Gastrocnemius medialis (tissue), 4 donors: Measurements from ENCODE around the gene AP5B1. TPM values are rescaled to one million over a fixed set of nuclear protein-coding genes. Genes with fewer than 3 reads are reported as not detected.

Experiments used
- ATAC-seq, 2 donors: fragments of 150-250 bp; one replicate each; pipeline ENCODE4 v1.9.1; 2016
- DNase-seq, 2 donors: peaks; one replicate each; pipeline ENCODE4 v3.0.0-alpha.2; 2019
- H3K27ac ChIP-seq, 4 donors: fragments of 200-600 bp; sonication (generic); 1 replicate in 1 of 4; 2 replicates in 3 of 4; pipeline ENCODE4 v1.5.1; 2016 to 2018; ENCODE audit warnings: mild to moderate bottlenecking in 2 of 4, moderate library complexity in 1 of 4
- H3K27me3 ChIP-seq, 3 donors: fragments of 200-600 bp; sonication (generic) in 2 of 3; 1 replicate in 1 of 3; 2 replicates in 2 of 3; pipeline versions ENCODE4 v1.5.1 to v1.6.0; 2016 to 2019; ENCODE audit warnings: mild to moderate bottlenecking in 1 of 3, moderate library complexity in 1 of 3
- H3K36me3 ChIP-seq, 2 donors: fragments of 200-600 bp; sonication (generic) in 1 of 2; one replicate each; pipeline ENCODE4 v1.5.1; 2017 to 2018
- H3K4me1 ChIP-seq, 2 donors: fragments of 200-600 bp; sonication (generic) in 1 of 2; one replicate each; pipeline ENCODE4 v1.5.1; 2016 to 2017; ENCODE audit warnings: mild to moderate bottlenecking in 2 of 2
- H3K4me3 ChIP-seq, 4 donors: fragments of 200-600 bp; sonication (generic) in 3 of 4; 1 replicate in 1 of 4; 2 replicates in 3 of 4; pipeline ENCODE4 v1.5.1; 2016 to 2019; ENCODE audit warnings: mild to moderate bottlenecking in 2 of 4
- H3K9me3 ChIP-seq, 3 donors: fragments of 200-600 bp; sonication (generic) in 2 of 3; 1 replicate in 1 of 3; 2 replicates in 2 of 3; pipeline ENCODE4 v1.5.1; 2016 to 2019
- POLR2A ChIP-seq, 2 donors: fragments of 450-650 bp; IDR thresholded peaks; one replicate each; pipeline ENCODE4 v1.6.1; 2017; ENCODE audit warnings: antibody characterized with exemption in 2 of 2, mild to moderate bottlenecking in 2 of 2, moderate library complexity in 2 of 2
- in situ Hi-C, 4 donors: fragments of 200-750 bp; cut with MboI; loops; one replicate each; pipeline versions ENCODE4 v1.15.0 to v1.8.0; 2017; ENCODE audit warnings: low sequenced_read_pairs in 4 of 4
- intact Hi-C: fragments of 100-400 bp; cut with DNase I; formaldehyde crosslinking; loops from one replicate; pipeline ENCODE4 v1.15.1; 2023; ENCODE audit warnings: low total_unique reads
- total RNA-seq, 4 donors: library from RNA; depleted of rRNA; stranded (reverse); fragments of >200 nt; gene quantifications; one replicate each; pipeline versions ENCODE4 v1.1.0 to v1.2.3, GENCODE V29; 2016
- TF ChIP-seq, protein P1 (sequence below), 5 experiments: fragments of 450-650 bp in 3 of 5; fragments of 200-600 bp in 2 of 5; sonication (generic) in 2 of 5; IDR thresholded peaks in 4 of 5; conservative IDR thresholded peaks in 1 of 5; 1 replicate in 4 of 5; 2 replicates in 1 of 5; pipeline ENCODE4 v1.5.1; 2016 to 2019; ENCODE audit warnings: antibody characterized with exemption in 5 of 5, mild to moderate bottlenecking in 3 of 5, moderate library complexity in 3 of 5

The AP5B1 gene
- total RNA-seq, 4 donors from 2014 or later: 20.3 to 42.5 (median 29.7) TPM

DNA sequence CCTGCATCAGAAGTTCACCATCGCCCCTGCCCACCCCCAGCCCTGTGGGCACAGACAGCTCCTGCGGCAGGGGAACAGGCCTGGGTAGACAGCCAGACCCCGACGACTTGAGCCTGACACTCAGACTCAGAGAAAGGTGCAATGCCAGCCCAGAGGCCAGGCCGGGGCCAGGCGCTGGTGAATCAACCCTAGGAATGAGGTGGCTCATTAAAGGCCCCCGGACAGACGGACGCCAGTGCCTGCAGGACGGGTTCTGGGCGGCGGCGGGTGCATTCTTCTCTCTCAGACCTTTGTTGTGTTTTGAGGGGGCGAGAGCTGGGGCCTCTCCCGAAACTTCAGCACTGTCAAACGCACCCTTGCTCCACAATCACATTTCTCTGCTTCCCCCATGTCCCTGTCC, 11.7 kb upstream of the AP5B1 start:
- Histone ChIP-seq H3K27ac (no peak overlapping the region), H3K36me3 (no peaks in the 10 kb centered on the region), H3K27me3 (peaks cover 0 to 23% (median 16%) of the 10 kb centered on the region in 3 donors), H3K4me1 (peaks cover 4% of the 10 kb centered on the region in 2 donors), H3K4me3 (no peak overlapping the region), H3K9me3 (no peaks in the 10 kb centered on the region)
- TF ChIP-seq, protein P1, sequence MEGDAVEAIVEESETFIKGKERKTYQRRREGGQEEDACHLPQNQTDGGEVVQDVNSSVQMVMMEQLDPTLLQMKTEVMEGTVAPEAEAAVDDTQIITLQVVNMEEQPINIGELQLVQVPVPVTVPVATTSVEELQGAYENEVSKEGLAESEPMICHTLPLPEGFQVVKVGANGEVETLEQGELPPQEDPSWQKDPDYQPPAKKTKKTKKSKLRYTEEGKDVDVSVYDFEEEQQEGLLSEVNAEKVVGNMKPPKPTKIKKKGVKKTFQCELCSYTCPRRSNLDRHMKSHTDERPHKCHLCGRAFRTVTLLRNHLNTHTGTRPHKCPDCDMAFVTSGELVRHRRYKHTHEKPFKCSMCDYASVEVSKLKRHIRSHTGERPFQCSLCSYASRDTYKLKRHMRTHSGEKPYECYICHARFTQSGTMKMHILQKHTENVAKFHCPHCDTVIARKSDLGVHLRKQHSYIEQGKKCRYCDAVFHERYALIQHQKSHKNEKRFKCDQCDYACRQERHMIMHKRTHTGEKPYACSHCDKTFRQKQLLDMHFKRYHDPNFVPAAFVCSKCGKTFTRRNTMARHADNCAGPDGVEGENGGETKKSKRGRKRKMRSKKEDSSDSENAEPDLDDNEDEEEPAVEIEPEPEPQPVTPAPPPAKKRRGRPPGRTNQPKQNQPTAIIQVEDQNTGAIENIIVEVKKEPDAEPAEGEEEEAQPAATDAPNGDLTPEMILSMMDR (IDR thresholded peaks at IDR 0.05 in 4 of 5, conservative IDR thresholded peaks at IDR 0.05 in 1 of 5): no peak
- TF ChIP-seq POLR2A (IDR thresholded peaks at IDR 0.05): no peak
- DNase-seq (no peak), ATAC-seq (no peak)
- intact Hi-C loops: no loop called here
- in situ Hi-C loops: no loop called here

DNA sequence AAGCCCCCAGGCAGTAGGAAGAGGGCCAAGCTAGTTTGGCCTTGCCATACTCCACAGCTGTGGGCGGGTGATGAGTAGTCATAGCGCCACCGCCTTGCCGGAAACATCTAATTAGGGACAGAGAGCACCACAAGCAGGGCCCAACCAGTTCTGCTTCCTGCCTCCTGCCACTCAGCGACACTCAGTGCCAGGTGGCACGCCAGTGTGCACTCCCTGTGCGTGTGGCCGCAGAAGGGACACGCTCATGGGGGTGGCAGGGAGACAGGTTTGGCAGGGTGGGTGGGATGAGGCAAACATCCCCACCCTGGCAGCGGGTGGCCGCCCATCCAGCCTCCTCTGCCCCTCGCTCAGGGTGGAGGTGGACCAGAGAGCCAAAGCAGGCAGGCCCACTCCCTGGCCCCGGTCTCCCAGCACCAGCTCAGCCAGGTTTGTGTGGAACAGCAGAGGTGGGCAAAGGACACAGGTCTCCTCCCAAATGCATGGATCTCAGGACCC, 11.0 kb upstream of the AP5B1 start:
- Histone ChIP-seq H3K27me3 (peaks cover 6 to 28% (median 19%) of the 10 kb centered on the region in 3 donors), H3K27ac (no peak overlapping the region), H3K9me3 (no peaks in the 10 kb centered on the region), H3K36me3 (no peaks in the 10 kb centered on the region), H3K4me1 (peaks cover 4% of the 10 kb centered on the region in 2 donors), H3K4me3 (no peak overlapping the region)
- TF ChIP-seq, protein P1 (IDR thresholded peaks at IDR 0.05 in 4 of 5, conservative IDR thresholded peaks at IDR 0.05 in 1 of 5): no peak
- no peak for TF ChIP-seq POLR2A (IDR thresholded peaks at IDR 0.05)
- ATAC-seq (no peak), DNase-seq (no peak)
- in situ Hi-C loops (no loop called here), intact Hi-C loops (no loop called here)

DNA sequence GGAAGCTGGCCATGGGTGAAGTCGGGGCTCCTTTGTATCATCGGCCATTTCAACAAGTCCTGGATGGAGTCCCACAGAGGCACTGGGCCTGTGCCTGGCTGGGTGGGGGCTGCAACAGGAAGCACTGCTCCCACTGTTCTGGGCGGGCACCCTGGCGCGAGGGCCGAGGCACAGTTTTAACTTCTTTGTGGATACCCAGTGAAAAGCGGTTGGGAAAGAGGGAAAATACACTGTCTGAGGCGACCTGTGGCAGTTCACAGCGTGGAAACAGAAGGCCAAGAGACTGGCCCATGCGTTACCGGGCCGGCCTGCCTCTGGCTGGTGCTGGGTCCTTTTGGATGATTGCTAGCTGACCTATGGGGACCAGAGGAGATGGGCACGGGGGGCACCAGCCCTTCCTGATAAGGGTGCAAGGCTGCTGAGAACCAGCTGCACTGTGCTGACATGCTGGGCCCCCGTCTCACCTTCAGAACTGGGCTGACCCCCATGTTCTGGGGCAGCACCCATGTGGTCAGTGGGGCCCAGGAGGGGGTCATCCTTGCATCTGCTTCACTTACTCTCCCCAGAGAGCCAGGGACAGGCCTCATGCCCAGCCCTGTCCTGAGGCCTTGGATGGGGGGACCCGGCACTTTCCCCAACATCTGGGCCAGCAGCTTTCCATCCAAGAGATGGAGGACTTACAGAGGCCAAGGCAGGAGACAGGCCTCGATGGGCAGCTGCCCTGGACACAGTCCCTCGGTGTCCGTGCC, 10.3 kb upstream of the AP5B1 start:
- peaks cover 4% of the 10 kb centered on the region in 2 donors for H3K4me1 ChIP-seq
- in situ Hi-C loops: no loop called here
- TF ChIP-seq, protein P1 (IDR thresholded peaks at IDR 0.05 in 4 of 5, conservative IDR thresholded peaks at IDR 0.05 in 1 of 5): no peak
- TF ChIP-seq POLR2A (IDR thresholded peaks at IDR 0.05): no peak
- ATAC-seq (no peak), DNase-seq (no peak)
- intact Hi-C loops: no loop called here
- peaks cover 13 to 35% (median 25%) of the 10 kb centered on the region in 3 donors for H3K27me3 ChIP-seq
- no peaks in the 10 kb centered on the region for H3K9me3 ChIP-seq
- no peak overlapping the region for H3K27ac ChIP-seq
- H3K4me3 ChIP-seq: no peak overlapping the region
- H3K36me3 ChIP-seq: no peaks in the 10 kb centered on the region

DNA sequence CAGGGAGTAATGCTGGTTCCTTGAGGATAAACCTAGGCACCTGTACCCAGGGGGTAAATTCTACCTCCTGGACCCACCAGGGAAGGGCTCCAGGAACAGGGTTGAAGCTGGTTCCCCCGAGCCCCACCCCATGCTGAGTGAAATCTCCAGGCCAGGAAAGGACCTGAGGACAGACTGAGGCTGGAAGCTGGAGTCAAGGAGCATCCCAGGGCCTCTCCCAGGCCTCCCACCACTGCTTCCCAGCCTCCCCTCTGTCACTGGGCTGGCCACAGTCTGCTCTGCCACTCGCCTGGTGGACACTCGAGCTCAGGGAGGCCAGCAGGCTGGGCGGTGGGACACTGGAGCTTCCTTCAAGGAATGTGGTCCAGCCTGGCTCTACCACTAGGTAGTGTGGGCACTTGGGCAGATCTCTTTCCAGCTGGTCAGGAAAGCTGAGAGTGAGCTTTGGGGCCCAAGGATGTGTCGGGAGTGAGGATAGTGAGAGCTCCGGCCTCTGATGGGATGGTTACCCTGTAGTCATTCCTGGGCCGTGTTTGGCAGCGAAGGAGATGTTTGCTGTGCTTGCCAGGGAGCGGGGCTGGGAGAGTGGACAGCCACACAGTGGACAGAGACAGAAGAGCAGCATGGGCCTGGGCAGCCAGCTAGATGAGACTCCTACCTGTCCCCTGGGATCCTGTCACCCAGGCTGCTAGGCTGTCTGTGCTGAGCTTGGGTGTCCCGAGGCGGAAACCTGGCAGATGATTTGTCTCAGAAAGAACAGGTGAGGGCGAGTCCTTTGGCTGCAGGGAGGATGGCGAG, 9.5 kb upstream of the AP5B1 start:
- no peak for TF ChIP-seq POLR2A (IDR thresholded peaks at IDR 0.05)
- TF ChIP-seq, protein P1 (IDR thresholded peaks at IDR 0.05 in 4 of 5, conservative IDR thresholded peaks at IDR 0.05 in 1 of 5): no peak
- H3K4me3 ChIP-seq: no peak overlapping the region
- DNase-seq: no peak
- no peaks in the 10 kb centered on the region for H3K9me3 ChIP-seq
- H3K4me1 ChIP-seq: peaks cover 4% of the 10 kb centered on the region in 2 donors
- intact Hi-C loops (no loop called here), in situ Hi-C loops (no loop called here)
- ATAC-seq: no peak
- peaks cover 20 to 43% (median 33%) of the 10 kb centered on the region in 3 donors for H3K27me3 ChIP-seq
- H3K27ac ChIP-seq: no peak overlapping the region
- no peaks in the 10 kb centered on the region for H3K36me3 ChIP-seq
